GM12875 (cell line): Measurements from ENCODE around the gene MIA.
"Not testable (repeated sequence)": the region's sequence is repeated elsewhere in the genome, so short reads cannot be mapped to it uniquely, and the experiment has no call there.

Experiments
- H3K4me3 ChIP-seq: one replicate; pipeline ENCODE4 v1.5.1; 2011; ENCODE audit warnings: low read depth, low read length, control low read depth
- TF ChIP-seq, protein P1 (sequence below): IDR thresholded peaks from 2 replicates; pipeline ENCODE4 v1.5.1; 2011; ENCODE audit warnings: low read depth, mild to moderate bottlenecking, control low read depth, inconsistent platforms, low read length, moderate library complexity, borderline replicate concordance; ENCODE audit not compliant: insufficient read depth

MIA gene

DNA sequence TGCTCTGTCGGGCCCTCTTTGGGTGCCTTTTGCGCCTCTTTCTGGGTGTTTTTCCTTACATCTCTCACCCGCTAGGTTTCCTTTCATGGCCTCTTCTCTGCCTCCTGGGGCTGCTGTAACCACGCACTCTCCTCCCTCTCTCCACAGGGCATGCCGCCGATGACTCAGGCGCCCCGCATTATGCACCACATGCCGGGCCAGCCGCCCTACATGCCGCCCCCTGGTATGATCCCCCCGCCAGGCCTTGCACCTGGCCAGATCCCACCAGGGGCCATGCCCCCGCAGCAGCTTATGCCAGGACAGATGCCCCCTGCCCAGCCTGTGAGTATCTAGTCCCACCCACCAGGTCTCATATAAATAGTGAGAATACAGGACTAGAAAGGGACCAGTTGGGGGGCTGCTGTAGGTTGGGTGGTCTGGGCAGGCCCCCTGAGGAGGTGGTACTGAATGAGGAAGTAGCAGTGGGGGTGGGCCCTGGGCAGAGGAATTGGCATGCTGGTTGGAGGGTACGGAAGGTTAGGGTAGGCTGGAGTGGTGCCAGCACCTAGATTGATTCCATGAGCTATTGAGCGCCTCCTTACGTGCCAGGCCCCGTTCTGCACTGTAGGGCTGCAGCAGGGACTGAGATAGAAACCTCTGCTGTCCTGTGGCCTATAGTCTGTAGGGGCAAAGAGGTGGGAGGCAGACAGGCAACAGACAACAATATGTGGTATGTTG, 12.4 kb upstream of the MIA start:
- H3K4me3 ChIP-seq = no peak overlapping the region
- TF ChIP-seq, protein P1, sequence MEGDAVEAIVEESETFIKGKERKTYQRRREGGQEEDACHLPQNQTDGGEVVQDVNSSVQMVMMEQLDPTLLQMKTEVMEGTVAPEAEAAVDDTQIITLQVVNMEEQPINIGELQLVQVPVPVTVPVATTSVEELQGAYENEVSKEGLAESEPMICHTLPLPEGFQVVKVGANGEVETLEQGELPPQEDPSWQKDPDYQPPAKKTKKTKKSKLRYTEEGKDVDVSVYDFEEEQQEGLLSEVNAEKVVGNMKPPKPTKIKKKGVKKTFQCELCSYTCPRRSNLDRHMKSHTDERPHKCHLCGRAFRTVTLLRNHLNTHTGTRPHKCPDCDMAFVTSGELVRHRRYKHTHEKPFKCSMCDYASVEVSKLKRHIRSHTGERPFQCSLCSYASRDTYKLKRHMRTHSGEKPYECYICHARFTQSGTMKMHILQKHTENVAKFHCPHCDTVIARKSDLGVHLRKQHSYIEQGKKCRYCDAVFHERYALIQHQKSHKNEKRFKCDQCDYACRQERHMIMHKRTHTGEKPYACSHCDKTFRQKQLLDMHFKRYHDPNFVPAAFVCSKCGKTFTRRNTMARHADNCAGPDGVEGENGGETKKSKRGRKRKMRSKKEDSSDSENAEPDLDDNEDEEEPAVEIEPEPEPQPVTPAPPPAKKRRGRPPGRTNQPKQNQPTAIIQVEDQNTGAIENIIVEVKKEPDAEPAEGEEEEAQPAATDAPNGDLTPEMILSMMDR = no peak

DNA sequence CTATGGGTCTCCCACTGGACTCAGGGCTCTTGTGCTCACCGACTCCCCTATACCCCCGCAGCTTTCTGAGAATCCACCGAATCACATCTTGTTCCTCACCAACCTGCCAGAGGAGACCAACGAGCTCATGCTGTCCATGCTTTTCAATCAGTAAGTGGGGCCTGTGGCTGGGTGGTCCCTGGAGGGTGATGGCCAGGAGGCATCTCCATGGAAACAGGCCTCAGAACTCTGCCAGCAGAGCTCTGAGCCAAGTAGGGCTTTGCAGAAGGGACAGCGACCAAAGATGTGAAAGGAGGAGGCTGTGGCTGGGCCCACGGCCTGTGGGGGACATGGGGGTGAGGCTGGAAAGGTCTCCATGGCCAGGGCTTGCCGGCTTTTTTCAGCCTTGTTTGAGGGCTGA, 11.8 kb upstream of the MIA start:
- TF ChIP-seq, protein P1 = no peak
- no peak overlapping the region for H3K4me3 ChIP-seq

DNA sequence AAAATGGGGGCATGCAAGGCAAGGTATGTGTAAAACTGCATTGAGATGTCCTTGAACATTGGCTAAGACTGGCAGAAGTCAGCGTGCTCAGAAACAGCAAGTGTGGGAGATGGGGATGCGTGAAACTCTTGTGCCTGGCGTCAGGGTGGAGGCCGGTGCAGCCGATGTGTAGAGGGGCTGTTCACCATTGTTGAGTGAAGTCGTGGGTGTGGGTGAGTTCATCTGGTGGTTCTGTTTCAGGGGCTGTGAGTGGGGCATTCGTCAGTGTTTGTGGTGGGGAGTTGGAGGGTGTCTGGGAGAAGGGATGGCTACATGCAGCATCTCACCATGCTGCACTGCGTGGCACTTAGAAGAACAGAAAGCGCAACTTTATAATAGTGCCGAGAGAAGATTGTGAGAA, 11.4 kb upstream of the MIA start:
- TF ChIP-seq, protein P1 = no peak
- no peak overlapping the region for H3K4me3 ChIP-seq

DNA sequence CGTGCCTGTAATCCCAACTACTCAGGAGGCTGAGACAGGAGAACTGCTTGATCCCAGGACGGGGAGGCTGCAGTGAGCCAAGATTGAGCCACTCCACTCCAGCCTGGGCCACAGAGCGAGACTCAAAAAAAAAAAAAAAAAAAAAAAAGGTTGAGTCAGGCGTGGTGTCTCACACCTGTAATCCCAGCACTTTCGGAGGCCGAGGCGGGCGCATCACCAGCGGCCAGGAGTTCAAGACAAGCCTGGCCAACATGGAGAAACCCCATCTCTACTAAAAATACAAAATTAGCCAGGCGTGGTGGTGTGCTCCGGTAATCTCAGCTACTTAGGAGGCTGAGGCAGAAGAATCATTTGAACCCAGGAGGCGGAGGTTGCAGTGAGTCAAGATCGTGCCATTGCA, 8.9 kb upstream of the MIA start:
- H3K4me3 ChIP-seq = not testable (repeated sequence)

DNA sequence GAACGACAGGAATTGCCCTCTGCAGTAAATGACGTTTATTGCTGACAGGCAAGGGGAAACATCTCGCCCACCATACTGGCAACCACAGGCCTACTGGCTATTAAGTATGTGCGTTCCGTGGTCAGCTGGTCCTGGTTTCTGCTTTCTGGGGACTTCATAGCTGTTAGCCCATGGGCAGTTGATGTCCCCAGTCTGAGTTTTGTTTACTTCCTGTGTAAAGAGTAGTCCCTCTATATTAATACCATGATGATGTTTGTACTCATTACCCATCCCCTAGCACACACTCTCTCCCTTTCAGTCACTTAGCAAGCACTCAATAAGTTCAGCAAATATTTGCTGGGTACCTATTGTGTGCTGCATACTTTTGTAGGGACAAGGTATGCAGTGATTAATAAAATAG, 6.5 kb upstream of the MIA start:
- H3K4me3 ChIP-seq = no peak overlapping the region
- TF ChIP-seq, protein P1 = no peak

DNA sequence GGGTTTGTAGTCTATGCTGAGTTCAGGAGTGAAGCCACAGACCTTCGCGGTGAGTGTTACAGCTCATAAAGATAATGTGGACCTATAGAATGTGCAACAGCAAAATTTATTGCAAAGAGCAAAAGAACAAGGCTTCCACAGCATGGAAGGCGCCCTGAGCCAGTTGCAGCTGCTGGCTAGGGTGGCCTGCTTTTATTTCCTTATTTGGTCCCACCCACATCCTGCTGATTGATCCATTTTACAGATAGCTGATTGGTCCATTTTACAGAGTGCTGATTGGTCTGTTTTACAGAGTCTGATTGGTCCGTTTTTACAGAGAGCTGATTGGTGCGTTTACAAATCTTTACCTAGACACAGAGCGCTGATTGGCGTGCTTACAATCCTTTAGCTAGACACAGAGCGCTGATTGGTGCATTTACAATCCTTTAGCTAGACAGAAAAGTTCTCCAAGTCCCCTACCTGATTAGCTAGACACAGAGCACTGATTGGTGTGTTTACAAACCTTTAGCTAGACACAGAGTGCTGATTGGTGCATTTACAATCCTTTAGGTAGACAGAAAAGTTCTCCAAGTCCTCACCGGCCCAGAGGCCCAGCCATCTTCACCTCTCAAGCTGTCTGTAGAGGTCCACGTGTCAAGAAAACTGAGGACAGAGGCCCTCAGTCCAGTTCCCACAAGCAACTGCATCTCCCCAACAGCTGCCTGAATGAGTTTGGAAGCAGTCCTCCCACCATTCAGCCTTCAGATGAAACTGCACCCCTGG, 4.0 kb upstream of the MIA start:
- not testable (repeated sequence) for H3K4me3 ChIP-seq

DNA sequence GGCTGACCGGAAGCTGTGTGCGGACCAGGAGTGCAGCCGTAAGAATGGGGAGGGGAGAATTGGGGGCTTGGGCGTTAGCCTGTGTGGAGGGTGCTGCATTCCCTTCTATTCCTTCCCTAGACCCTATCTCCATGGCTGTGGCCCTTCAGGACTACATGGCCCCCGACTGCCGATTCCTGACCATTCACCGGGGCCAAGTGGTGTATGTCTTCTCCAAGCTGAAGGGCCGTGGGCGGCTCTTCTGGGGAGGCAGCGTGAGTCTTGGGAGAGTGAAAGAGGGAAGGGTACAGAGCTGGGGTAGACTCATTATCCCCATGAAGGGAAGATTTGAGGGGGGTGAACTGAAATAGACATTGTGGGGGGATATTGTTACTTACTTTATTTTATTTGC, 306 bp downstream of the MIA start:
- TF ChIP-seq, protein P1 = no peak
- H3K4me3 ChIP-seq = no peak overlapping the region

DNA sequence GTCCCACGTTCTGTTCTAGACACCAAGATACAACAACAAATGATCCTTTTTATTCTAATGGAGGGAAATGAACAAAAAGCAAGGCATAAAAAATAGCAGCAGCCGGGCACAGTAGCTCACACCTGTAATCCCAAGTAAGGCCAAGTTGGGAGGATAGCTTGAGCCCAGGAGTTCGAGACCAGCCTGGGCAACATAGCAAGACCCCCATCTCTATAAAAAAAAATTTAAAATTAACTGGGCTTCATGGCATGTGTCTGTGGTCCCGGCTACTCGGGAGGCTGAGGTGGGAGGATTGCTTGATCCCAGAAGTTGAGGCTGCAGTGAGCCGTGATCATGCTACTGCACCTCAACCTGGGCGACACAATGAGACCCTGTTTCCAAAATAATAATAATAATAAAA, 1.0 kb downstream of the MIA start:
- H3K4me3 ChIP-seq = no peak overlapping the region
- TF ChIP-seq, protein P1 = no peak
